IMR-90 (cell line): Measurements from ENCODE around the gene CDK5RAP2. TPM values are rescaled to one million over a fixed set of nuclear protein-coding genes. Genes with fewer than 3 reads are reported as not detected.

Experiments
- ATAC-seq: fragments of 200-7000 bp; cut with Tn5 transposase; 2 replicates; pipeline ENCODE4 v1.9.1; 2020; ENCODE audit warnings: low read depth, mild to moderate bottlenecking, moderate library complexity
- BruUV-seq: library from RNA; stranded (reverse); fragments of 400-500 nt; replicated peaks from 2 replicates; lab custom pipeline; 2021; lab: Mats Ljungman, UMichigan
- CTCF ChIA-PET: fragments of 300-600 bp; formaldehyde crosslinking; extraction: SDS; loops from one replicate; lab custom pipeline; 2021; ENCODE audit warnings: antibody characterized with exemption; lab: Yijun Ruan, JAX
- POLR2A ChIA-PET: fragments of 300-600 bp; sonication (Branson Sonifier 250); formaldehyde crosslinking; loops from one replicate; lab custom pipeline; 2022; ENCODE audit warnings: antibody characterized with exemption; ENCODE audit not compliant: unreplicated experiment; lab: Charles Lee
- DNase-seq: peaks from one replicate; pipeline ENCODE4 v3.0.0; 2013
- H2AFZ ChIP-seq: replicated peaks from 2 replicates; pipeline ENCODE3; 2013; ENCODE audit warnings: low read length, mild to moderate bottlenecking; ENCODE audit not compliant: poor library complexity
- H2AK5ac ChIP-seq: 2 replicates; pipeline ENCODE4 v1.6.1; 2013; ENCODE audit warnings: low read depth, low read length, inconsistent platforms
- H2AK9ac ChIP-seq: replicated peaks from 2 replicates; pipeline ENCODE3; 2013; ENCODE audit warnings: mild to moderate bottlenecking, low read depth, low read length, moderate library complexity; ENCODE audit not compliant: poor library complexity
- H2BK120ac ChIP-seq: 2 replicates; pipeline ENCODE4 v1.6.1; 2013; ENCODE audit warnings: low read depth, low read length, inconsistent platforms
- H2BK15ac ChIP-seq: 3 replicates; pipeline ENCODE4 v1.6.1; 2013; ENCODE audit warnings: low read depth, low read length, inconsistent platforms
- H2BK20ac ChIP-seq: 2 replicates; pipeline ENCODE4 v1.6.1; 2013; ENCODE audit warnings: low read depth, mild to moderate bottlenecking, inconsistent platforms, low read length, moderate library complexity
- H2BK5ac ChIP-seq: 2 replicates; pipeline ENCODE4 v1.6.1; 2013; ENCODE audit warnings: mild to moderate bottlenecking, low read depth, low read length, inconsistent platforms; ENCODE audit not compliant: poor library complexity, severe bottlenecking
- H3K14ac ChIP-seq: replicated peaks from 2 replicates; pipeline ENCODE4 v1.6.1; 2013; ENCODE audit warnings: low read depth, low read length, inconsistent platforms
- H3K18ac ChIP-seq: 2 replicates; pipeline ENCODE4 v1.6.1; 2013; ENCODE audit warnings: low read depth, low read length, control low read depth
- H3K23ac ChIP-seq: 2 replicates; pipeline ENCODE4 v1.6.1; 2013; ENCODE audit warnings: low read depth, low read length, inconsistent platforms
- H3K27ac ChIP-seq: 2 replicates; pipeline ENCODE4 v1.5.1; 2013; ENCODE audit warnings: mild to moderate bottlenecking, control low read depth, low read length; ENCODE audit not compliant: insufficient read depth
- H3K27me3 ChIP-seq: 2 replicates; pipeline ENCODE4 v1.6.1; 2013; ENCODE audit warnings: low read length; ENCODE audit not compliant: control insufficient read depth, insufficient read depth
- H3K36me3 ChIP-seq: 2 replicates; pipeline ENCODE4 v1.6.1; 2013; ENCODE audit warnings: low read length, mixed read lengths; ENCODE audit not compliant: control insufficient read depth, insufficient read depth
- H3K4ac ChIP-seq: 2 replicates; pipeline ENCODE4 v1.6.1; 2013; ENCODE audit warnings: low read depth, low read length, inconsistent platforms
- H3K4me1 ChIP-seq: 2 replicates; pipeline ENCODE4 v1.6.1; 2013; ENCODE audit warnings: low read length, mixed read lengths; ENCODE audit not compliant: control insufficient read depth, insufficient read depth
- H3K4me2 ChIP-seq: 2 replicates; pipeline ENCODE4 v1.6.1; 2013; ENCODE audit warnings: low read depth, mild to moderate bottlenecking, control low read depth, low read length, moderate library complexity
- H3K4me3 ChIP-seq: 2 replicates; pipeline ENCODE4 v1.5.1; 2013; ENCODE audit warnings: low read depth, mild to moderate bottlenecking, control low read depth, low read length, moderate library complexity; ENCODE audit not compliant: insufficient read depth
- H3K56ac ChIP-seq: 2 replicates; pipeline ENCODE4 v1.6.1; 2013; ENCODE audit warnings: low read length, inconsistent platforms; ENCODE audit not compliant: insufficient read depth; ENCODE audit errors: extremely low read depth
- H3K79me1 ChIP-seq, 2 experiments: 2 replicates each; pipeline ENCODE4 v1.6.1; 2013; ENCODE audit warnings: low read length in 2 of 2, inconsistent platforms in 1 of 2, low read depth in 1 of 2
- H3K9ac ChIP-seq: 2 replicates; pipeline ENCODE4 v1.6.1; 2013; ENCODE audit warnings: low read depth, low read length, control low read depth
- H3K9me1 ChIP-seq: 2 replicates; pipeline ENCODE4 v1.6.1; 2013; ENCODE audit warnings: low read length, inconsistent platforms; ENCODE audit not compliant: insufficient read depth
- H3K9me3 ChIP-seq: 2 replicates; pipeline ENCODE4 v1.6.1; 2013; ENCODE audit warnings: low read length; ENCODE audit not compliant: control insufficient read depth, insufficient read depth
- H4K20me1 ChIP-seq: 2 replicates; pipeline ENCODE4 v1.6.1; 2013; ENCODE audit warnings: low read length, inconsistent platforms; ENCODE audit not compliant: insufficient read depth
- H4K5ac ChIP-seq: 2 replicates; pipeline ENCODE4 v1.6.1; 2013; ENCODE audit warnings: mild to moderate bottlenecking, low read depth, low read length, control low read depth
- H4K8ac ChIP-seq, 2 experiments: 2 replicates each; pipeline ENCODE4 v1.6.1; 2013; ENCODE audit warnings: low read depth in 2 of 2, low read length in 2 of 2, control low read depth in 1 of 2, inconsistent platforms in 1 of 2
- H4K91ac ChIP-seq: 2 replicates; pipeline ENCODE4 v1.6.1; 2013; ENCODE audit warnings: low read depth, low read length, inconsistent platforms; ENCODE audit not compliant: insufficient read depth
- BHLHE40 ChIP-seq: fragments of 150-350 bp; IDR thresholded peaks from 2 replicates; pipeline ENCODE4 v1.6.1; 2016; ENCODE audit warnings: mild to moderate bottlenecking, low read depth, low read length
- CEBPB ChIP-seq: IDR thresholded peaks from 2 replicates; pipeline ENCODE4 v1.6.1; 2012; ENCODE audit warnings: low read depth, low read length, improper control_type of control experiment
- CHD1 ChIP-seq: IDR thresholded peaks from 2 replicates; pipeline ENCODE4 v1.6.1; 2012; ENCODE audit warnings: low read depth, low read length, improper control_type of control experiment
- ELK1 ChIP-seq: fragments of 150-350 bp; IDR thresholded peaks from 2 replicates; pipeline ENCODE4 v1.6.1; 2016; ENCODE audit warnings: low read depth, mild to moderate bottlenecking, low read length, moderate library complexity, borderline replicate concordance
- FOS ChIP-seq: fragments of 150-350 bp; IDR thresholded peaks from 2 replicates; pipeline ENCODE4 v1.6.1; 2016; ENCODE audit warnings: low read depth, low read length
- MAFK ChIP-seq: IDR thresholded peaks from 2 replicates; pipeline ENCODE4 v1.6.1; 2012; ENCODE audit warnings: low read depth, low read length, improper control_type of control experiment
- MAZ ChIP-seq: IDR thresholded peaks from 2 replicates; pipeline ENCODE4 v1.6.1; 2012; ENCODE audit warnings: low read depth, mild to moderate bottlenecking, low read length, improper control_type of control experiment, moderate library complexity, borderline replicate concordance
- MXI1 ChIP-seq: IDR thresholded peaks from 2 replicates; pipeline ENCODE4 v1.6.1; 2012; ENCODE audit warnings: low read depth, mild to moderate bottlenecking, low read length, moderate library complexity, borderline replicate concordance
- NFE2L2 ChIP-seq: fragments of 150-350 bp; IDR thresholded peaks from 2 replicates; pipeline ENCODE4 v1.6.1; 2016; ENCODE audit warnings: low read depth, mild to moderate bottlenecking, low read length
- POLR2A ChIP-seq: IDR thresholded peaks from 2 replicates; pipeline ENCODE4 v1.6.1; 2012; ENCODE audit warnings: mild to moderate bottlenecking, low read depth, low read length
- RAD21 ChIP-seq: IDR thresholded peaks from 2 replicates; pipeline ENCODE4 v1.6.1; 2012; ENCODE audit warnings: low read length, improper control_type of control experiment
- RCOR1 ChIP-seq: IDR thresholded peaks from 2 replicates; pipeline ENCODE4 v1.6.1; 2012; ENCODE audit warnings: mild to moderate bottlenecking, low read length, improper control_type of control experiment; ENCODE audit not compliant: insufficient replicate concordance
- RFX5 ChIP-seq: IDR thresholded peaks from 2 replicates; pipeline ENCODE4 v1.8.0; 2012; ENCODE audit warnings: low read depth, mild to moderate bottlenecking, low read length, moderate library complexity
- SMC3 ChIP-seq: fragments of 150-350 bp; IDR thresholded peaks from 2 replicates; pipeline ENCODE4 v1.6.1; 2016; ENCODE audit warnings: low read depth, mild to moderate bottlenecking, antibody characterized with exemption, low read length, moderate library complexity
- USF2 ChIP-seq: fragments of 150-350 bp; IDR thresholded peaks from 2 replicates; pipeline ENCODE4 v1.6.1; 2017; ENCODE audit warnings: mild to moderate bottlenecking, antibody characterized with exemption, low read length, low read depth
- WGBS, 2 experiments: methylation state at CpG; one replicate each; pipeline versions ENCODE4 v1.1.5 to v1.1.7; 2013; ENCODE audit warnings: missing lambda C conversion rate in 2 of 2; ENCODE audit not compliant: insufficient read length in 1 of 2; ENCODE audit errors: extremely low coverage in 2 of 2; 5-methylcytosine and 5-hydroxymethylcytosine counted together
- dilution Hi-C: fragments of 300-500 bp; cut with HindIII; formaldehyde crosslinking; loops from one replicate; pipeline ENCODE4 v1.14.3; 2018; ENCODE audit warnings: low sequenced_read_pairs; ENCODE audit not compliant: unreplicated experiment
- in situ Hi-C: fragments of 300-500 bp; cut with MboI; formaldehyde crosslinking; loops from 3 replicates; pipeline ENCODE4 v1.14.3; 2019; ENCODE audit warnings: low sequenced_read_pairs, inconsistent platforms, mixed read lengths
- intact Hi-C: fragments of 100-400 bp; cut with micrococcal nuclease; formaldehyde crosslinking; loops from 2 replicates; pipeline ENCODE4 v1.10.0; 2022
- polyA plus RNA-seq, 3 experiments: library from polyadenylated mRNA; depleted of rRNA; stranded (reverse); fragments of >200 nt; gene quantifications; 2 replicates each; pipeline ENCODE4 v1.2.3, GENCODE V29; 2012; ENCODE audit warnings: low replicate concordance in 1 of 3
- total RNA-seq: library from RNA; depleted of rRNA; stranded (reverse); fragments of >200 nt; gene quantifications from 2 replicates; pipeline ENCODE4 v1.2.3, GENCODE V29; 2012

Gene CDK5RAP2
- total and polyA plus RNA-seq, 2 of the 4 experiments (the other 2 are of a cell fraction), result 29.5 to 31.7 TPM

- peak overlapping the region; percentile 60 for H2AFZ ChIP-seq
- no peak overlapping the region for H2AK9ac ChIP-seq
- peaks cover 8% of the 10 kb centered on the region for H3K9me1 ChIP-seq
- DNase-seq (peak; percentile 93), ATAC-seq (0 out of 2 replicates have a peak, but pooled peaks have one; percentile 4)
- H3K4me3 ChIP-seq, result no peak overlapping the region
- peak overlapping the region; percentile 62; the same call in 1 of the 2 replicates for H2BK120ac ChIP-seq
- H2BK20ac ChIP-seq, result no peak overlapping the region
- H4K5ac ChIP-seq, result peak overlapping the region; percentile 77
- peaks cover 2% of the 10 kb centered on the region for H3K4me1 ChIP-seq
- no peaks in the 10 kb centered on the region for H3K36me3 ChIP-seq
- no peak overlapping the region for H3K9ac ChIP-seq
- ChIA-PET POLR2A (interaction anchor here (0.5 kb wide), 1 partner anchor 131 kb away, joined by 3 read pairs; no protein-coding TSS in a partner anchor), CTCF (no interaction called here)
- intact Hi-C loops, result no loop called here
- H4K20me1 ChIP-seq, result no peaks in the 10 kb centered on the region
- H3K27me3 ChIP-seq, result no peaks in the 10 kb centered on the region
- peaks cover 8 to 13% of the 10 kb centered on the region in 2 experiments; a peak in 3 of 4 replicates for H3K79me1 ChIP-seq
- H2BK5ac ChIP-seq, result peak overlapping the region; percentile 25
- peak overlapping the region; percentile 58; the same call in 1 of the 2 replicates for H3K27ac ChIP-seq
- in situ Hi-C loops, result no loop called here
- dilution Hi-C loops, result no loop called here
- 100% methylated on average over 1 of the region's 3 CpGs; no CpG with 5 or more reads in 1 of the 2 experiments for WGBS, 2 experiments
- H3K4ac ChIP-seq, result no peak overlapping the region
- no peaks in the 10 kb centered on the region for H3K9me3 ChIP-seq
- no peak overlapping the region for H2AK5ac ChIP-seq
- no peak overlapping the region; the same call in 1 of the 2 replicates for H3K23ac ChIP-seq
- 0 out of 2 replicates have a peak overlapping the region, but pooled peaks have one; percentile 11 for H3K14ac ChIP-seq
- peak overlapping the region; percentile 32 to 76; a peak in 2 of 4 replicates for H4K8ac ChIP-seq
- H4K91ac ChIP-seq, result no peak overlapping the region
- peak overlapping the region; percentile 15; the same call in 1 of the 3 replicates for H2BK15ac ChIP-seq
- no TSS peak for BruUV-seq
- H3K18ac ChIP-seq, result peak overlapping the region; percentile 64
- peak overlapping the region; percentile 0; the same call in 1 of the 2 replicates for H3K4me2 ChIP-seq
- H3K56ac ChIP-seq, result no peak overlapping the region
- TF ChIP-seq SMC3 (no peak), BHLHE40 (no peak), ELK1 (no peak), POLR2A (no peak), MAFK (no peak), RAD21 (no peak), MXI1 (no peak), FOS (0 out of 2 replicates have a peak, but pooled peaks have one; percentile 25), RFX5 (no peak), CEBPB (0 out of 2 replicates have a peak, but pooled peaks have one; percentile 6), MAZ (no peak), USF2 (no peak), CHD1 (no peak), NFE2L2 (0 out of 2 replicates have a peak, but pooled peaks have one; percentile 8), RCOR1 (no peak)
Observed at GRCh38 chr9:120583958-120584369, 4.0 kb upstream of the CDK5RAP2 start.
